Heart left ventricle (tissue), 16 donors: Measurements from ENCODE around the gene PARD3B. TPM values are rescaled to one million over a fixed set of nuclear protein-coding genes. Genes with fewer than 3 reads are reported as not detected.

Source experiments
- ATAC-seq, 4 donors: fragments of 200-7000 bp; cut with Tn5 transposase; one replicate each; pipeline ENCODE4 v1.9.1; 2020 to 2022; ENCODE audit warnings: moderate library complexity in 4 of 4, mild to moderate bottlenecking in 3 of 4, moderate number of reproducible peaks in 1 of 4
- DNase-seq, 5 donors: peaks; one replicate each; pipeline ENCODE4 v3.0.0-alpha.2; 2020
- H3K27ac ChIP-seq, 12 donors: fragments of 200-600 bp; sonication (generic) in 4 of 12; one replicate each; pipeline versions ENCODE4 v1.5.0 to v1.8.0; 2016 to 2022; ENCODE audit warnings: mild to moderate bottlenecking in 2 of 12
- H3K27me3 ChIP-seq, 9 donors: fragments of 200-600 bp; sonication (generic) in 2 of 9; one replicate each; pipeline versions ENCODE4 v1.5.1 to v1.8.0; 2016 to 2022; ENCODE audit warnings: mild to moderate bottlenecking in 3 of 9
- H3K36me3 ChIP-seq, 9 donors: fragments of 200-600 bp; sonication (generic) in 2 of 9; one replicate each; pipeline versions ENCODE4 v1.5.0 to v1.8.0; 2018 to 2022; ENCODE audit warnings: mild to moderate bottlenecking in 2 of 9
- H3K4me1 ChIP-seq, 12 donors: fragments of 200-600 bp; sonication (generic) in 4 of 12; one replicate each; pipeline versions ENCODE4 v1.5.0 to v1.8.0; 2016 to 2022; ENCODE audit warnings: mild to moderate bottlenecking in 3 of 12
- H3K4me3 ChIP-seq, 12 donors: fragments of 200-600 bp; sonication (generic) in 4 of 12; one replicate each; pipeline versions ENCODE4 v1.5.0 to v1.8.0; 2017 to 2022; ENCODE audit warnings: mild to moderate bottlenecking in 9 of 12, moderate library complexity in 4 of 12
- H3K9me3 ChIP-seq, 12 donors: fragments of 200-600 bp; sonication (generic) in 4 of 12; one replicate each; pipeline versions ENCODE4 v1.5.0 to v1.8.0; 2016 to 2022; ENCODE audit warnings: mild to moderate bottlenecking in 1 of 12
- POLR2A ChIP-seq, 2 donors: fragments of 450-650 bp; IDR thresholded peaks; one replicate each; pipeline ENCODE4 v1.6.1; 2017; ENCODE audit warnings: antibody characterized with exemption in 2 of 2, mild to moderate bottlenecking in 2 of 2, moderate library complexity in 2 of 2
- WGBS, 4 donors: extraction: QIAGEN DNeasy Blood & Tissue Kit in 2 of 4; methylation state at CpG; one replicate each; pipeline versions ENCODE4 v1.1.5 to v1.1.7; 2013 to 2018; 5-methylcytosine and 5-hydroxymethylcytosine counted together
- intact Hi-C, 10 donors: fragments of 100-400 bp; cut with DNase I; formaldehyde crosslinking; loops; one replicate each; pipeline versions ENCODE4 v1.11.1 to v1.14.2; 2022
- polyA plus RNA-seq, 2 donors: library from polyadenylated mRNA; stranded (reverse); fragments of 200-250 nt; gene quantifications; one replicate each; pipeline ENCODE4 v1.2.3, GENCODE V29; 2013
- total RNA-seq, 9 donors: library from RNA; depleted of rRNA in 2 of 9; stranded (reverse); fragments of >200 nt in 2 of 9; fragmentation: NEBNext Ultra II Directional in 3 of 9; extraction: Animal tissue kit (Norgen Biotek cat#: 25700) in 3 of 9; gene quantifications; one replicate each; pipeline versions ENCODE4 v1.1.0 to v1.2.4, GENCODE V29; 2016 to 2023
- TF ChIP-seq, protein P1 (sequence below), 12 donors: fragments of 200-600 bp; sonication (generic) in 4 of 12; IDR thresholded peaks; one replicate each; pipeline versions ENCODE4 v1.5.0 to v1.8.0; 2018 to 2022; ENCODE audit warnings: antibody characterized with exemption in 12 of 12, mild to moderate bottlenecking in 5 of 12
- donor health status: ischemic (EF 13 %, LVEDD 7.1; RV severe dilation, severe dysfunction).
- donor health status: healthy with polysubstance abuse.
- donor health status: DM: no; HTN: yes; CAD: no.
- donor health status: DM: no; HTN: no; CAD: no.
- donor health status: ischemic (EF 25% LVEDD 6.9; RV normal size, moderate dysfunction).
- donor health status: ischemic (EF 25% LVEDD 5.7; RV mildly dilated, moderate dysfunction).
- donor health status: healthy.
- donor health status: DM: yes; HTN: yes; CAD: no.
- donor health status: ischemic (EF 35%, LVEDD 5.7; RV mildly dilated, moderate dysfunction).
- donor health status: nonischemic (EF 11% LVEDD 7.7; RV severe dilation, severe dysfunction).
- donor health status: DM: yes; HTN: yes; CAD: no.
- donor health status: PGD.
- donor health status: ischemic (EF 29% LVEDD 5.4; RV normal size, mild dysfunction).
- donor health status: nonischemic (EF 23%, LVEDD 6.1; RV moderate dilation, normal function).

PARD3B gene
- total and polyA plus RNA-seq, 11 donors = 0.71 to 15.1 (median 6.2) TPM

DNA sequence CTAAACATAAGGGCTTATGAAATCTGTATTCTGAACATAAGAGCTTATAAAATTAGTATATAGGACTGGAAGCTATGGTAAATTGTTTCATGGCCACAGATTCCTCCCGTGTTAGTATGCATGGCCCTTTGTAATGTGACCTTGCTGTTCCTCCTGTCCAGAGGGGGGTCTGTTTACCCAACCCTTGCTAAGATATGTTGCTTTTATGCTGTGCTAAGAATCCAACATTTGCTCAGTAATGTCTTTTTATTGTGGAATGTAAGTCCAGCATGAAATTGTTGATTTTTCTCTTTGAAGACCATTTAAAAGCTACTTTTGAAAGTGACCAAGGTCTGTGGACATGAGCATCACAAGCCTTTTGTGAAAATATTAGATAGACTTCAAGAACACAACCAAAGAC is 485.4 kb downstream of the PARD3B start:
- ATAC-seq = no peak
- DNase-seq = no peak
- TF ChIP-seq POLR2A (IDR thresholded peaks at IDR 0.05) = no peak
- TF ChIP-seq, protein P1, sequence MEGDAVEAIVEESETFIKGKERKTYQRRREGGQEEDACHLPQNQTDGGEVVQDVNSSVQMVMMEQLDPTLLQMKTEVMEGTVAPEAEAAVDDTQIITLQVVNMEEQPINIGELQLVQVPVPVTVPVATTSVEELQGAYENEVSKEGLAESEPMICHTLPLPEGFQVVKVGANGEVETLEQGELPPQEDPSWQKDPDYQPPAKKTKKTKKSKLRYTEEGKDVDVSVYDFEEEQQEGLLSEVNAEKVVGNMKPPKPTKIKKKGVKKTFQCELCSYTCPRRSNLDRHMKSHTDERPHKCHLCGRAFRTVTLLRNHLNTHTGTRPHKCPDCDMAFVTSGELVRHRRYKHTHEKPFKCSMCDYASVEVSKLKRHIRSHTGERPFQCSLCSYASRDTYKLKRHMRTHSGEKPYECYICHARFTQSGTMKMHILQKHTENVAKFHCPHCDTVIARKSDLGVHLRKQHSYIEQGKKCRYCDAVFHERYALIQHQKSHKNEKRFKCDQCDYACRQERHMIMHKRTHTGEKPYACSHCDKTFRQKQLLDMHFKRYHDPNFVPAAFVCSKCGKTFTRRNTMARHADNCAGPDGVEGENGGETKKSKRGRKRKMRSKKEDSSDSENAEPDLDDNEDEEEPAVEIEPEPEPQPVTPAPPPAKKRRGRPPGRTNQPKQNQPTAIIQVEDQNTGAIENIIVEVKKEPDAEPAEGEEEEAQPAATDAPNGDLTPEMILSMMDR (IDR thresholded peaks at IDR 0.05) = no peak
- WGBS, 4 donors = 90 to 96% (median 93%) methylated on average over 1 of the region's 1 CpG
- peaks cover 0 to 2% (median 0%) of the 10 kb centered on the region in 12 donors for H3K4me1 ChIP-seq
- no peaks in the 10 kb centered on the region for H3K9me3 ChIP-seq
- intact Hi-C loops = no loop called here
- H3K36me3 ChIP-seq = no peaks in the 10 kb centered on the region
- no peak overlapping the region for H3K4me3 ChIP-seq
- H3K27ac ChIP-seq = no peak overlapping the region
- no peaks in the 10 kb centered on the region for H3K27me3 ChIP-seq

DNA sequence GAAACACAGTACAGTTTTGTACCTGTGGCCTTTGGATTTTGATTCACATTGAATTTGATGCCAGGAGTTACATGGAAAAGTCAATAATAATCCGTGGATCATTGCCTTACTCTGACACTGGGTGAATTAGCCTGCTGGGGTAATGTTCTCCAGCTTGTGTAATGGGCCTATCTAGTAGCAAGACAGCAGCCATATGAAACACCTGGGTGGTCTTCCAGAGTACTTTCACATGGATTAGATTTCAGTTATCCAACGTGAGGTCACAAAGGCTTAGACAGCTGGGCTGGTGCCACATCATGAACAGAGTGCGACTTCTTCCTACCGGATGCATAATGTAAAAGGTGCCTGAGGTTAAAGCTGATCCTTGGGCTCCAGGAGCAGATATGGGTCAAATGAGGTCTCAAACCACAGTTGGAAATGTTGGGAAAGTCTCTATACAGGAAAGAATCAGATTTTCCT is 486.8 kb downstream of the PARD3B start:
- H3K36me3 ChIP-seq = no peaks in the 10 kb centered on the region
- 78 to 85% (median 82%) methylated on average over 4 of the region's 4 CpGs for WGBS, 4 donors
- H3K4me1 ChIP-seq = no peaks in the 10 kb centered on the region
- TF ChIP-seq, protein P1 (IDR thresholded peaks at IDR 0.05) = no peak
- no peak for TF ChIP-seq POLR2A (IDR thresholded peaks at IDR 0.05)
- intact Hi-C loops = no loop called here
- no peak for ATAC-seq
- H3K27me3 ChIP-seq = no peaks in the 10 kb centered on the region
- no peak overlapping the region for H3K27ac ChIP-seq
- H3K4me3 ChIP-seq = no peak overlapping the region
- no peaks in the 10 kb centered on the region for H3K9me3 ChIP-seq
- DNase-seq = no peak

DNA sequence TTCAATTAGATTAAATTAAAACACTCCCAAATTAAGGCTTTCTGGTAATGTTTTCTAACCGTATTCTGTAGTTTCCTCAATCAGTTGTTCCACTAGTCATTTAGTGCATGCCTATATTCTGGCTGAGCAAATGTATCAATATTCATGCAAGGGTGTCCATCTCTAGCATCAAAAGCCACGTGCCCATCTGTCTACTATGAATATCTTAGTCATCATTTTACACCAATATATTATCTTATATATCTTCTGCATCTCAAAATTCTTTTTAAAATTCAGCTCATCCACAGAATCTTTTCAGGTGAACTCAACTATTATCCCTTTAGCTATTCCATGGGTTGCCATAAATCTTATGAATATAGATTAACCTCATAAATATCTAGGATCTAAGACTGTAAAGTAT is 488.2 kb downstream of the PARD3B start:
- 84 to 94% (median 91%) methylated on average over 2 of the region's 2 CpGs for WGBS, 4 donors
- no peak overlapping the region for H3K27ac ChIP-seq
- no peak overlapping the region for H3K4me3 ChIP-seq
- no peak for ATAC-seq
- no peaks in the 10 kb centered on the region for H3K4me1 ChIP-seq
- intact Hi-C loops = no loop called here
- no peaks in the 10 kb centered on the region for H3K36me3 ChIP-seq
- H3K9me3 ChIP-seq = no peaks in the 10 kb centered on the region
- no peaks in the 10 kb centered on the region for H3K27me3 ChIP-seq
- TF ChIP-seq, protein P1 (IDR thresholded peaks at IDR 0.05) = no peak
- TF ChIP-seq POLR2A (IDR thresholded peaks at IDR 0.05) = no peak
- no peak for DNase-seq

DNA sequence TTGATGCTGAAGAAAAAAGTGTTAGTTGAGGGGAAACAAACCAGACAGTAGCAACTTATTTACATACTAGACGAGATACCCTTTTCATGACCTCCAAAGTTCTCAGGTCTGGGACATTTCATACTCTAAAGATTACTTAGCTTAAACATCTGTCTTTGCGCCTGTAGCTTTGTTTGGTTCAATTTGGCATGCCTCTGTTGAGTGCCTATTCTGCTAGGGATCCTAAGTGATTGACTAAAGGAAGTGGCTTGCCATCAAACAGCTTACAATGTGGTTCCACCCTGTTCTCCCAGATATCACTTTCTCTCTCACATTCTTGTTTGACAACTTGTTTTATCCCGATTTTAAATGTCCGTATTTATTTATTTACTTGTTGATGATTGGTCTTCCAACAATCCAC is 488.8 kb downstream of the PARD3B start:
- no peak for TF ChIP-seq POLR2A (IDR thresholded peaks at IDR 0.05)
- Histone ChIP-seq H3K36me3 (no peaks in the 10 kb centered on the region), H3K4me1 (no peaks in the 10 kb centered on the region), H3K27me3 (no peaks in the 10 kb centered on the region), H3K9me3 (no peaks in the 10 kb centered on the region), H3K4me3 (no peak overlapping the region), H3K27ac (no peak overlapping the region)
- no peak for ATAC-seq
- DNase-seq = no peak
- 61 to 72% (median 70%) methylated on average over 4 of the region's 4 CpGs for WGBS, 4 donors
- intact Hi-C loops = no loop called here

DNA sequence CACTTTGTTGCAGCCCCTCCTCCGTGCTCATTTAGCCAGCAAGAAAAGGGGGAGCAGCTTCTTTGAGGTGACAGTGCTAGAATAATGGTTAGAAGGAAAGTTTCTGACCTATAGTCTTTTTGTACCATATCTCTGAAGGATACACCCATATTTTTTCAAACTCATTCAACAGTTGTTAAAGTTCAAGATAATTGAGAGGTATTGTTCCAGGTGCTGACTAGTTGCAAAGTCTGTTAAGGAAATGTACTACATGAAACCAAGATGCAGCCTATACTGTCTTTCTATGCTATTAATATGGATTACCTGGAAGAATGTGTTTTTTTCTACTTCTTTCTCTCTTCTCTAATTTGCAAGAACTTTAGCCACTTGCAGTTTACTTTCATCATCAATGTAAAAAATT is 495.0 kb downstream of the PARD3B start:
- Histone ChIP-seq H3K36me3 (no peaks in the 10 kb centered on the region), H3K9me3 (no peaks in the 10 kb centered on the region), H3K4me3 (no peak overlapping the region), H3K27me3 (no peaks in the 10 kb centered on the region), H3K27ac (no peak overlapping the region), H3K4me1 (no peaks in the 10 kb centered on the region)
- DNase-seq = no peak
- ATAC-seq = no peak
- TF ChIP-seq POLR2A (IDR thresholded peaks at IDR 0.05) = no peak
- TF ChIP-seq, protein P1 (IDR thresholded peaks at IDR 0.05) = no peak
- intact Hi-C loops = no loop called here
- 92 to 100% (median 99%) methylated on average over 1 of the region's 1 CpG for WGBS, 4 donors
